SK-N-SH treated with all-trans-retinoic acid at 6 μM for 48 hours (cell line): ENCODE measurements around the gene ISY1.

ENCODE experiments used
- ESRRG ChIP-seq: fragments of 250-450 bp; sonication (Bioruptor Pico); IDR thresholded peaks from 2 replicates; pipeline ENCODE4 v1.6.1; 2021; ENCODE audit warnings: mild to moderate bottlenecking
- GLIS3 ChIP-seq: fragments of 250-450 bp; sonication (Bioruptor Pico); IDR thresholded peaks from 2 replicates; pipeline ENCODE4 v1.5.0; 2020; ENCODE audit warnings: mild to moderate bottlenecking, moderate library complexity
- PATZ1 ChIP-seq: fragments of 250-450 bp; sonication (Bioruptor Pico); IDR thresholded peaks from 2 replicates; pipeline ENCODE4 v1.8.0; 2020; ENCODE audit warnings: mild to moderate bottlenecking, moderate library complexity, borderline replicate concordance

GRCh38 chr3:129187857-129188256 is 27.0 kb upstream of the ISY1 start:
- TF ChIP-seq PATZ1 (CRISPR knock-in tag) (no peak), GLIS3 (CRISPR knock-in tag) (no peak), ESRRG (CRISPR knock-in tag) (no peak)
